DMS114 treated with DMSO at 0.1 percent for 48 hours (cell line): ENCODE results near the gene FHIT.
A peak's percentile ranks its signal among the peaks of the same experiment; 100 is the strongest.

ENCODE experiments used
- DNase-seq: peaks from one replicate; lab custom pipeline; 2025; ENCODE audit not compliant: unreplicated experiment; lab: John Stamatoyannopoulos, UW

Gene FHIT

GRCh38 chr3:60779637-60780036, 471.6 kb downstream of the FHIT start:
- DNase-seq: no peak

- no peak for DNase-seq
These were observed 475.3 kb downstream of the FHIT start for GRCh38 chr3:60775985-60776384.

GRCh38 chr3:60774617-60775016, 476.6 kb downstream of the FHIT start:
- no peak for DNase-seq

GRCh38 chr3:60772584-60772983, 478.7 kb downstream of the FHIT start:
- DNase-seq: no peak

- DNase-seq: no peak
These were observed 479.5 kb downstream of the FHIT start for GRCh38 chr3:60771766-60772165.

GRCh38 chr3:60770532-60770931, 480.7 kb downstream of the FHIT start:
- no peak for DNase-seq

- DNase-seq: no peak
These were observed 483.7 kb downstream of the FHIT start for GRCh38 chr3:60767536-60767935.

- DNase-seq: no peak
These were observed 485.5 kb downstream of the FHIT start for GRCh38 chr3:60765776-60766175.

- DNase-seq: no peak
These were observed 486.4 kb downstream of the FHIT start for GRCh38 chr3:60764870-60765269.

GRCh38 chr3:60760145-60760544, 491.1 kb downstream of the FHIT start:
- no peak for DNase-seq

GRCh38 chr3:60759439-60759838, 491.8 kb downstream of the FHIT start:
- no peak for DNase-seq

- no peak for DNase-seq
These were observed 492.4 kb downstream of the FHIT start for GRCh38 chr3:60758831-60759230.

GRCh38 chr3:60758171-60758570, 493.1 kb downstream of the FHIT start:
- DNase-seq: no peak

- DNase-seq: no peak
These were observed 493.5 kb downstream of the FHIT start for GRCh38 chr3:60757724-60758123.

GRCh38 chr3:60756241-60757030, 494.8 kb downstream of the FHIT start:
- DNase-seq: no peak

- no peak for DNase-seq
These were observed 496.2 kb downstream of the FHIT start for GRCh38 chr3:60755094-60755493.

GRCh38 chr3:60754617-60755016, 496.6 kb downstream of the FHIT start:
- DNase-seq: no peak

- DNase-seq: no peak
These were observed 498.4 kb downstream of the FHIT start for GRCh38 chr3:60752809-60753208.

- no peak for DNase-seq
These were observed 504.4 kb downstream of the FHIT start for GRCh38 chr3:60746695-60747416.

GRCh38 chr3:60746043-60746638, 505.1 kb downstream of the FHIT start:
- DNase-seq: no peak

GRCh38 chr3:60743631-60744164, 507.6 kb downstream of the FHIT start:
- DNase-seq: no peak

- peak; percentile 11 for DNase-seq
These were observed 508.6 kb downstream of the FHIT start for GRCh38 chr3:60742606-60743145.
